Measurements from ENCODE around the gene STX3. TPM values are rescaled to one million over a fixed set of nuclear protein-coding genes. Genes with fewer than 3 reads are reported as not detected.

STX3 gene
- total and polyA plus RNA-seq, 2 donors (not counting 1 experiment from before 2014, with no cell fraction given), result 7.6 to 16.6 TPM

DNA sequence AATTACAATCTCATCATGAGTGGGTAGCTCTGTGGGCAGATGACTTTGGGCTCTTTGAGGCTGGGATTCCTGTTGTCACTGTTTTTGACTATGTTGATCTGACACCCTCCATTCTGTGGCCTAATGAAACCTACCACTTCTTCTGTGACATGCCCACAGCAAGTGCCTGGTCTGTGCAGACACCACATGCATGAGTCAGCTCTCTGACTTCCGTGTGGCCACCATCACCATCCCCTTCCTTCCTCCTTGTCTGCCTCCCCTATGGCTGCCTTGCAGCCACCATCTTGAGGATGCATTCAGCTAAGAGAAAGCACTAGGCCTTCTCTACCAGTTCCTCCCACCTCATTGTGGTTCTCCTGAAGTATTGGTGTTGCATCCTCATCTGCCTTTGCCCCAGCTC lies 26.3 kb upstream of the STX3 start:
- Histone ChIP-seq H3K9ac (ENCODE audit: low read length) (no peak overlapping the region), H3K4me1 (ENCODE audit: control insufficient read depth in 2 of 2, insufficient read depth in 2 of 2, low read length in 2 of 2) (no peaks in the 10 kb centered on the region), H3K36me3 (replicated peaks in 1 of 2; ENCODE audit: control extremely low read depth in 1 of 2, control insufficient read depth in 1 of 2, extremely low read depth in 1 of 2, insufficient read depth in 2 of 2, low read length in 1 of 2) (no peaks in the 10 kb centered on the region), H3K79me2 (ENCODE audit: control insufficient read depth, insufficient read depth, low read length) (no peaks in the 10 kb centered on the region), H3K4me2 (replicated peaks; ENCODE audit: low read depth, low read length, poor library complexity, severe bottlenecking) (no peak overlapping the region), H2AFZ (ENCODE audit: insufficient read depth, low read depth, low read length, poor library complexity, severe bottlenecking) (peak overlapping the region; percentile 40), H3K4me3 (ENCODE audit: control extremely low read depth in 1 of 5, extremely low read depth in 1 of 5, insufficient read depth in 1 of 5, low read depth in 2 of 5, low read length in 4 of 5) (no peak overlapping the region), H3K27ac (ENCODE audit: low read length in 2 of 2) (no peak overlapping the region), H4K20me1 (ENCODE audit: control insufficient read depth, insufficient read depth, low read length, poor library complexity, severe bottlenecking) (no peaks in the 10 kb centered on the region), H3K9me3 (ENCODE audit: control extremely low read depth in 1 of 3, control insufficient read depth in 2 of 3, insufficient read depth in 1 of 3, low read length in 2 of 3) (no peaks in the 10 kb centered on the region), H3K27me3 (replicated peaks in 1 of 4; ENCODE audit: control extremely low read depth in 1 of 4, control insufficient read depth in 3 of 4, insufficient read depth in 4 of 4, low read length in 3 of 4) (no peaks in the 10 kb centered on the region)
- no peaks in the 10 kb centered on the region for H3K9me3 Mint-ChIP-seq (ENCODE audit: insufficient read depth)
- no peak for TF ChIP-seq EZH2 (IDR thresholded peaks at IDR 0.05; ENCODE audit: borderline replicate concordance, insufficient read depth, low read depth, low read length, poor library complexity, severe bottlenecking)
- TF ChIP-seq, protein P1, sequence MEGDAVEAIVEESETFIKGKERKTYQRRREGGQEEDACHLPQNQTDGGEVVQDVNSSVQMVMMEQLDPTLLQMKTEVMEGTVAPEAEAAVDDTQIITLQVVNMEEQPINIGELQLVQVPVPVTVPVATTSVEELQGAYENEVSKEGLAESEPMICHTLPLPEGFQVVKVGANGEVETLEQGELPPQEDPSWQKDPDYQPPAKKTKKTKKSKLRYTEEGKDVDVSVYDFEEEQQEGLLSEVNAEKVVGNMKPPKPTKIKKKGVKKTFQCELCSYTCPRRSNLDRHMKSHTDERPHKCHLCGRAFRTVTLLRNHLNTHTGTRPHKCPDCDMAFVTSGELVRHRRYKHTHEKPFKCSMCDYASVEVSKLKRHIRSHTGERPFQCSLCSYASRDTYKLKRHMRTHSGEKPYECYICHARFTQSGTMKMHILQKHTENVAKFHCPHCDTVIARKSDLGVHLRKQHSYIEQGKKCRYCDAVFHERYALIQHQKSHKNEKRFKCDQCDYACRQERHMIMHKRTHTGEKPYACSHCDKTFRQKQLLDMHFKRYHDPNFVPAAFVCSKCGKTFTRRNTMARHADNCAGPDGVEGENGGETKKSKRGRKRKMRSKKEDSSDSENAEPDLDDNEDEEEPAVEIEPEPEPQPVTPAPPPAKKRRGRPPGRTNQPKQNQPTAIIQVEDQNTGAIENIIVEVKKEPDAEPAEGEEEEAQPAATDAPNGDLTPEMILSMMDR (IDR thresholded peaks at IDR 0.05), result no peak
- H3K27me3 Mint-ChIP-seq, result peaks cover 10% of the 10 kb centered on the region
- H3K4me3 Mint-ChIP-seq, result no peak overlapping the region
- no peak for DNase-seq
- H3K27ac Mint-ChIP-seq, result no peak overlapping the region
- ChIA-PET POLR2A (no interaction called here), CTCF (no interaction called here)
- intact Hi-C loops (cut with micrococcal nuclease), result no loop called here
- 18% methylated on average over 1 of the region's 1 CpG for WGBS (ENCODE audit: insufficient coverage)
- H3K4me1 Mint-ChIP-seq, result no peaks in the 10 kb centered on the region
- ATAC-seq (ENCODE audit: low read depth), result no peak

- H2AFZ ChIP-seq (ENCODE audit: insufficient read depth, low read depth, low read length, poor library complexity, severe bottlenecking), result no peak overlapping the region
- CTCF ChIA-PET, result no interaction called here
Measured at GRCh38 chr11:59729834-59730233, 25.3 kb upstream of the STX3 start.

More at GRCh38 chr11:59729834-59730233, 25.3 kb upstream of the STX3 start:
- Histone ChIP-seq H3K9ac (ENCODE audit: low read length) (no peak overlapping the region), H3K4me1 (ENCODE audit: control insufficient read depth in 2 of 2, insufficient read depth in 2 of 2, low read length in 2 of 2) (no peaks in the 10 kb centered on the region), H3K27ac (ENCODE audit: low read length in 2 of 2) (no peak overlapping the region), H4K20me1 (ENCODE audit: control insufficient read depth, insufficient read depth, low read length, poor library complexity, severe bottlenecking) (no peaks in the 10 kb centered on the region), H3K9me3 (ENCODE audit: control extremely low read depth in 1 of 3, control insufficient read depth in 2 of 3, insufficient read depth in 1 of 3, low read length in 2 of 3) (no peaks in the 10 kb centered on the region), H3K36me3 (replicated peaks in 1 of 2; ENCODE audit: control extremely low read depth in 1 of 2, control insufficient read depth in 1 of 2, extremely low read depth in 1 of 2, insufficient read depth in 2 of 2, low read length in 1 of 2) (no peaks in the 10 kb centered on the region), H3K4me3 (ENCODE audit: control extremely low read depth in 1 of 5, extremely low read depth in 1 of 5, insufficient read depth in 1 of 5, low read depth in 2 of 5, low read length in 4 of 5) (no peak overlapping the region), H3K27me3 (replicated peaks in 1 of 4; ENCODE audit: control extremely low read depth in 1 of 4, control insufficient read depth in 3 of 4, insufficient read depth in 4 of 4, low read length in 3 of 4) (no peaks in the 10 kb centered on the region), H3K4me2 (replicated peaks; ENCODE audit: low read depth, low read length, poor library complexity, severe bottlenecking) (no peak overlapping the region), H3K79me2 (ENCODE audit: control insufficient read depth, insufficient read depth, low read length) (no peaks in the 10 kb centered on the region)
- peaks cover 4% of the 10 kb centered on the region for H3K27me3 Mint-ChIP-seq
- no peak overlapping the region for H3K27ac Mint-ChIP-seq
- ATAC-seq (ENCODE audit: low read depth) (no peak), DNase-seq (no peak)
- POLR2A ChIA-PET, result no interaction called here
- H3K9me3 Mint-ChIP-seq (ENCODE audit: insufficient read depth), result no peaks in the 10 kb centered on the region
- intact Hi-C loops (cut with micrococcal nuclease), result no loop called here
- no peak overlapping the region for H3K4me3 Mint-ChIP-seq
- TF ChIP-seq, protein P1 (IDR thresholded peaks at IDR 0.05), result no peak
- TF ChIP-seq EZH2 (IDR thresholded peaks at IDR 0.05; ENCODE audit: borderline replicate concordance, insufficient read depth, low read depth, low read length, poor library complexity, severe bottlenecking), result no peak
- 100% methylated on average over 1 of the region's 5 CpGs for WGBS (ENCODE audit: insufficient coverage)
- no peaks in the 10 kb centered on the region for H3K4me1 Mint-ChIP-seq

Data from B cell (primary cell).